GM20431 (cell line): ENCODE data around the gene HIPK3.

Experiments used
- in situ Hi-C: fragments of 300-500 bp; cut with MseI, MboI; formaldehyde crosslinking; loops from one replicate; pipeline ENCODE4 v1.15.0; 2020; ENCODE audit warnings: low sequenced_read_pairs; ENCODE audit not compliant: unreplicated experiment

The HIPK3 gene

DNA sequence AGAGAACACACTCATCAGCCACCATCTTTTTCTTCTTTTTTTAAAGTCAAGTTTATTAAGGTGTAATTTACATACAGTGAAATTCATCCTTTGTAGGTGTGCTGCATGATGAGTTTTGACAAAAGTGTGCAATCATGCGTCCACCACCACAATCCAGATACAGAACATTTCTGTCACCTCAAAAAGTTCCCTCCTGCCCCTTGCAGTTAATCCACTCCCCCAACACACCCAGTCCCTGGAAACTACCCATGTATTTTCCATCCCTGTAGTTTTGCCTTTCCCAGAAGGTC lies 126.7 kb downstream of the HIPK3 start:
- in situ Hi-C loops: no loop called here

GRCh38 chr11:33384220-33384619 lies 127.0 kb downstream of the HIPK3 start:
- in situ Hi-C loops: no loop called here

DNA sequence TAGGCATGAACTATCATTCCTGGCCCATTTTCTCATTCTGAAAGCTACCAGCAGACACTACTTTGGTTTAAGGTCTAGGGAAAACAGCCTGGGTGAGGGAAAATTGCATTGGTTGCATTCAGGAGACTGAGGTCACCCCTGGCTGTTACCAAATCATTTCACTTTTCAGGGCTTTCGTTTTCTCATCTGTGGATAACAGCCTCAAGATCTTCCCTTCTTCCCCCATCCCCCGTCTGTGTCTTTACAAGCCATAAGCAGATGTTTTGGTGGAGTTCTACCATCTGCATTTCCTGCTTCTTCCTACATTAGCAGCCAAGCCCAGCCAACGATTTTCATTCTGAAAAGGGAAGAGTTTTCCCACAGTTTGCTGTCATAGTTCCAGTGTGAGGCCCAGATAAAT lies 130.4 kb downstream of the HIPK3 start:
- in situ Hi-C loops: no loop called here

DNA sequence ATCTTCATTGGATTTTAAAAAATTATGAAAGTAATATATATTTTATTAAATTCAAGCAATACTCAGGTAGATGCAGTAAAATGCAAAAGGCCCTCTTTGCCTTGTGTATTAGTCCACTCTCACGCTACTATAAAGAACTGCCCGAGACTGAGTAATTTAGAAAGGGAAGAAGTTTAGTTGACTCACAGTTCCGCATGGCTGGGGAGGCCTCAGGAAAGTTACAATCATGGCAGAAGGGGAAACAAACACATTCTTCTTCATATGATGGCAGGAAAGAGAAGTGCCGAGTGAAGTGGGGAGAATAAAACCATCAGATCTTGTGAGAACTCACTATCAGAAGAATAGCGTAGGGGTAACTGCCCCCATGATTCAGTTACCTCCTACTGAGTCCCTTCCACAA lies 130.8 kb downstream of the HIPK3 start:
- in situ Hi-C loops: no loop called here

- in situ Hi-C loops: no loop called here
Observed at GRCh38 chr11:33388793-33389525, 131.8 kb downstream of the HIPK3 start.

DNA sequence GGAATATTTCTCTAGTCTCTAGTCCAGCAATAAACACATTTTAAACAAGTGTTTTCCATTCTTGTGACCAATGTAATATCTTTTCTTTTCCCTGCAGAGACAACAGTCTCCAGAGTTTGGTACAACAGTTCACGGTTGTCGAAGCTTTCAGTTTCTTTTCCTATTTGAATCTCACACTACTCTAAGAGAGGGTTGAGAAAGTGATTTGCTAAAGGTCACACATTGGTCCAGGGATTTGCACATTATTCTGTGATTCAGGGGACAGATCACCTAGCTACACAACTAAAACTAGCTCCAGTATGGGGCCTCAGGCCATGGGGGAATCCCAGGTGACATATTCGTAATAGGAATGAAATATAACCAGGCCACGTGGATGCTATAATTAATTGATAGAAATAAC lies 132.5 kb downstream of the HIPK3 start:
- in situ Hi-C loops: no loop called here

DNA sequence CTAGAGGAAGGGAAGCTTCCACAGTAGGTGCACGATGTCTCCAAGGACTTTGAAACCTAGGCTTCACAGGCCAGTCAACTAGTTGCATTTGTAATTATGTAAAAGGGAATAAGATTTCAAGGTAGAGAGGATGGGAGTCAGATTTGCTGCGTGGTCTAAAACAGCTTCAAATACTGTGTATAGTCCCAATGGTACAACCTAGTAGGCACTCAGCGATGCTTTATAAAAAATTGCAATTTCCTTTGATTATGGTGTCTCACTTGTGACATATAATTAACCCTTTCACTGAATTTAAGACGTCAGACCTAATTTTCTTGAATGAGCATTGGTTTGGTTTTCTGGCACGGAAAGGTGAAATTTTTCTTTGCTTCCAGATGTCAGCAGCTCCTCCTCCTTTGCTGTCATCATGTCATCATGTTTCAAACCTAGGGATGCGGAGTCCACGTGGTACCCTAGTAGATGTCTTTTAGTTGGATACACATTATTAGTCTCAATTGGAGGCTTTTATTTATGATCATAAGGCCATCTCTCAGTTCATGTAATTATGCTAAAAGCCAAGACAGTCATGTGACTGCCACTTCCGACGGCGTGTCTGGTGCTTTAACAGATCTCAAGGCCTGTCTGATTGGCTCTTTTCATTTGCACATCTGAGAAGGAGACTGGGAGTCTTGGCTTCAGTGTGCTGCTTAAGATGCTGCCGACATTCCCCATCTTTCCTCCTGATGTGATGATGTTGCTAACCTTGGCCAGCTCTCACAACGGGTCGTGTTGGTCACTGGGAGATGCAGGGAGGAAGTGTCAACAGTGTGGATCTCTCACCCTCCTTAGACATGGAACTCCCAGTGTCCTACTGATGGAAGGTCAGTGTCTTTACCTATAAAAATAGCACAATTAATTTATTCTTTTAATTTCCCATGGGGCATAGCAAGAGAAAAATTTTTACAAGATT lies 134.0 kb downstream of the HIPK3 start:
- in situ Hi-C loops: no loop called here

GRCh38 chr11:33391893-33392251 lies 134.7 kb downstream of the HIPK3 start:
- in situ Hi-C loops: no loop called here

DNA sequence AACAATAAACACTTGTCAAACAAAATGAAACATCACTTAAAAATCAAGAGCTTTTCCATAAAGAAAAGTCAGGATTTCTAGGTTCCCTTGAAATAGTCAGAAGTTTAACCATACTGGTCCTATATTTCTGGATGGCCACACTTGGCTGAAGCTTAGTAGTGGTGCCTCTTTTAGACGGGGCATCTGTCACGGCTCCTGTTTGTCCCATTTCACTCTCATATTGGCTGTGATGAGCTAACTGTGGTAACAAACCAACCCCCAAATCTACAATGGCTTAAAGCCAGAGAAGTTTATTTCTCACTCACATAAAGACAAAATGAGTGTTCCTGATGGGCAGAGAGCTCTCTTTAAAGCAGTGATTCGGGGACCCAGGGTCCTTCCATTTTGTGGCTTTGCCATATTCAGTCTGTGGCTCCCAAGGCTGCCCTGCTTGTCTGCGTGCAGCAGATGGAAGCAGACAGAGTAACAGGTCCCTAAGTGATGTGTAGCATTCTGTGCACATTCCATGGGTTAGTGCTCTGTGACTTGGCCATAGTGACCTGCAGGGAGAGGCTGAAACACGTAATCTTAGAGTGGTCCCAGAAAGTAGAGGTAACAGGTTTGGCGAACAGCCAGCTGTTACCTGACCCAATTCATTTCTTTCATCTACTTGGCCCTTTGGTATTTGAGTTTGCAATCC lies 137.4 kb downstream of the HIPK3 start:
- in situ Hi-C loops: no loop called here

DNA sequence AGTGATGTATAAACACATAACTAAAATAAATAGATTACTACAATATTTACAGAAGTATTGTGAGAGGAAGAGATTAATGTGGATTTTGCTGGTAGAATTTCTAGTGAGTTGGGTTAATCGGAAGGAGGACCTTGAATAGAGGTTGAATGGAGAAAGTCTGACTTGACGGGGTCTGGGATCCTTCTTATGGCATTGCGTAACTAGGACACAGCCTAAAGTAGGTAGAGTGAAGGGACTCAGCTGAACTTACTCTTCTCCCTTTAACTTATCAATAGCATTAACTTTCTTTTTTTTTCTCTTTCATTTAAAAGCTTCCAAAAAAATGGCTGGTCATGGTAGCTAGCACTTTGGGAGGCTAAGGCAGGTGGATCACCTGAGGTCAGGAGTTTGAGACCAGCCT lies 139.2 kb downstream of the HIPK3 start:
- in situ Hi-C loops: no loop called here

- in situ Hi-C loops: no loop called here
Observed at GRCh38 chr11:33399421-33399820, 142.2 kb downstream of the HIPK3 start.

GRCh38 chr11:33402066-33402465 lies 144.9 kb downstream of the HIPK3 start:
- in situ Hi-C loops: no loop called here

GRCh38 chr11:33403344-33403743 lies 146.2 kb downstream of the HIPK3 start:
- in situ Hi-C loops: no loop called here

DNA sequence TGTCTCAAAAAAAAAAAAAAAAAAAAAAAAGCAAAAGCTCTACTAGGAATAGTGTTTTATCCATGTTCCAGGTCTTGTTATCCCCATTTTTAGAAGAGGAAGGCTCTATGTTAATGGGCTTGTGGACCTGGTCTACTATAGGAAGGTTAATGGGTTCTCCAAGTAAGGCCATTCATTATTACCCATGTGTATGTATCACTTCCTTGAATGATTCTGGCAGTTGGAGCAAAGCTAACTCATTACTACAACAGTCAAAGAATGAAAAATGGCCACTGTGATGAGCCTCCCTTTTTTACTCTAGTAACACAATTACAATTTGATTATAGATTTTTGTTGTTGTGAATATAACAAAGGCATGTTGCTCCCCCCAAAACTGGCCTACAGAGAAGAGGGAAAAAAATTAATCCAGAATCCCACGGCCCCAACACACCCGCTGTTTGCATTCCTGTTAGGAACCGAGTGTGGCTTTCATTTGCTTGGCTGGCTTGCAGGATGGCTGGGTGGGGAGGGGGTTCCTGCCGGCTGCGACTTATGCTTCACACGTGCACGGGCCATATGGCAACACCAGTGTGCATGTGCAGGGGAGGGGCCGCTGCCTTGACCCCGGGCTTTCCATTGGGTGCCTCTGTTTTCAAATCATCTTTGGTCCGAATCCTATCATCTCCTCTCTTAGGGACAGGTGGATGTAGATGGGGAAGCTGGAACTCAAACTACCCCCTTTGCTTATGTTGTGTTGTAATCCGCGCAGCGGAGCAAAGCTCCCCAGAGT lies 148.8 kb downstream of the HIPK3 start:
- in situ Hi-C loops: no loop called here
